ENCODE data around the gene TMED6. TPM values are rescaled to one million over a fixed set of nuclear protein-coding genes. Genes with fewer than 3 reads are reported as not detected.

TMED6 gene
- total RNA-seq, 2 donors from 2014 or later: 0.53 to 0.66 TPM

DNA sequence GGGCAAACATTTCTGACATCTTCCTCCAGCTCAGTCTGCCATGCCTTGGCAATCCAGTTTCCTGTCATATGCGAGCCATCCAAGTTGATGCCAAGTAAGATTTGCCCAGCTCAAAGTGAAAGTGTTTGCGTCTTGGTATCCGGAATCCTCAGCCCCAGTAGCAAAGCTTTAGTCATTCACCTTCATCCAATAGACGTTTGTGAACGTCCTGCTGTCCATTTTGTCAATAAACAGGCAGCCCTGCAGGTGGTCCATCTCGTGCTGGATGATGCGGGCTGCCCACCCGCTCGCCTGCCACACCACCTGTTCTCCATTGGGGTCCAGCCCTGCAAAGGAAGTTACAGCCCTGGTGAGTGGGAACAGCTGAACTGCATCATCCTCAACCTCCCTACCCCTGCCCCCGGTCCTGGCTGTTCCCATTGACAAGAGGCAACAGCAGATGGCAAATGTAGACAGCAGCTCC lies 22.7 kb downstream of the TMED6 start:
- Histone ChIP-seq H3K4me3 (ENCODE audit: low read length) (peak overlapping the region; percentile 88), H3K36me3 (ENCODE audit: control insufficient read depth, insufficient read depth, low read length) (peaks cover 73% of the 10 kb centered on the region)
- WGBS, 2 experiments (ENCODE audit: insufficient coverage in 1 of 2, insufficient read length in 1 of 2): 83% methylated on average over 9 to 10 of the region's 10 CpGs

DNA sequence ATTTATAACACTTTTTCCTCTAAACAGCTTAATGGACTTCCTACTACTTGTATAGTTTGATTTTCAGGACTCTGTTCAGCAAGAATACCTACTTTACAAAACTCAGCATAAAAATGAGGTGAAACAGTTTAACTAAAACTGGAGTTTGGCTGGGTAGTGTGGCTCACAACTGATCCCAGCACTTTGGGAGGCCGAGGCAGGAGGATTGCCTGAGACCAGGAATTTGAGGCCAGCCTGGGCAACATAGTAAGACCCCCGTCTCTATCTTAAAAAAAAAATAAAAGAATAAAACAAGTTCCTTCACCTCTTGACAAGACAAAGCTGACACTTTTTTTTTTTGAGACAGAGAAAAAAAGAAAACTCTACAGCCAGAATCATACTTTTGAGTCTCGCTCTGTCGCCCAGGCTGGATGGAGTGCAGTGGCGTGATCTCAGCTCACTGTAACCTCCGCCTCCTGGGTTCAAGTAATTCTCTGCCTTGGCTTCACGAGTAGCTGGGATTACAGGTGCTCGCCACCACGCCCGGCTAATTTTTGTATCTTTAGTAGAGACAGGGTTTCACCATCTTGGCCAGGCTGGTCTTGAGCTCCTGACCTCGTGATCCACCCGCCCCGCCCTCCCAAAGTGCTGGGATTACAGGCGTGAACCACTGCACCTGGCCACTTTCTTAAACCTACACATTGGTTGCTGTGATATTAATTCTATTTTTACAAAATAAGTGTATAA lies 23.8 kb downstream of the TMED6 start:
- TF ChIP-seq, protein P1, sequence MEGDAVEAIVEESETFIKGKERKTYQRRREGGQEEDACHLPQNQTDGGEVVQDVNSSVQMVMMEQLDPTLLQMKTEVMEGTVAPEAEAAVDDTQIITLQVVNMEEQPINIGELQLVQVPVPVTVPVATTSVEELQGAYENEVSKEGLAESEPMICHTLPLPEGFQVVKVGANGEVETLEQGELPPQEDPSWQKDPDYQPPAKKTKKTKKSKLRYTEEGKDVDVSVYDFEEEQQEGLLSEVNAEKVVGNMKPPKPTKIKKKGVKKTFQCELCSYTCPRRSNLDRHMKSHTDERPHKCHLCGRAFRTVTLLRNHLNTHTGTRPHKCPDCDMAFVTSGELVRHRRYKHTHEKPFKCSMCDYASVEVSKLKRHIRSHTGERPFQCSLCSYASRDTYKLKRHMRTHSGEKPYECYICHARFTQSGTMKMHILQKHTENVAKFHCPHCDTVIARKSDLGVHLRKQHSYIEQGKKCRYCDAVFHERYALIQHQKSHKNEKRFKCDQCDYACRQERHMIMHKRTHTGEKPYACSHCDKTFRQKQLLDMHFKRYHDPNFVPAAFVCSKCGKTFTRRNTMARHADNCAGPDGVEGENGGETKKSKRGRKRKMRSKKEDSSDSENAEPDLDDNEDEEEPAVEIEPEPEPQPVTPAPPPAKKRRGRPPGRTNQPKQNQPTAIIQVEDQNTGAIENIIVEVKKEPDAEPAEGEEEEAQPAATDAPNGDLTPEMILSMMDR (conservative IDR thresholded peaks at IDR 0.05): no peak
- Mint-ChIP-seq H3K27me3 (ENCODE audit: insufficient read depth) (no peaks in the 10 kb centered on the region), H3K27ac (no peak overlapping the region), H3K9me3 (no peaks in the 10 kb centered on the region), H3K4me3 (peak overlapping the region; percentile 70), H3K4me1 (peaks cover 21% of the 10 kb centered on the region), H3K36me3 (ENCODE audit: low read depth) (peaks cover 68% of the 10 kb centered on the region)
- H3K36me3 ChIP-seq (ENCODE audit: control insufficient read depth, insufficient read depth, low read length): peaks cover 70% of the 10 kb centered on the region
- H3K4me1 ChIP-seq (ENCODE audit: control insufficient read depth, insufficient read depth, low read length): no peaks in the 10 kb centered on the region
- DNase-seq: peak; percentile 21
- H3K9me3 ChIP-seq (ENCODE audit: control insufficient read depth, low read length): no peaks in the 10 kb centered on the region
- H3K4me3 ChIP-seq (ENCODE audit: low read length): no peak overlapping the region
- no peak overlapping the region for H3K27ac ChIP-seq (ENCODE audit: low read depth, low read length)
- H3K9ac ChIP-seq (ENCODE audit: extremely low read depth, low read length, poor library complexity, severe bottlenecking): no peak overlapping the region
- 95 to 97% methylated on average over 5 to 14 of the region's 14 CpGs for WGBS, 2 experiments (ENCODE audit: insufficient coverage in 1 of 2, insufficient read length in 1 of 2)
- H3K27me3 ChIP-seq (ENCODE audit: control insufficient read depth, insufficient read depth, low read length, poor library complexity, severe bottlenecking): no peaks in the 10 kb centered on the region

More for the DNA sequence above, 22.7 kb downstream of the TMED6 start:
- H3K27ac Mint-ChIP-seq: no peak overlapping the region
- no peaks in the 10 kb centered on the region for H3K9me3 Mint-ChIP-seq
- H3K36me3 Mint-ChIP-seq (ENCODE audit: low read depth): peaks cover 67% of the 10 kb centered on the region
- Histone ChIP-seq H3K4me1 (ENCODE audit: control insufficient read depth, insufficient read depth, low read length) (no peaks in the 10 kb centered on the region), H3K27me3 (ENCODE audit: control insufficient read depth, insufficient read depth, low read length, poor library complexity, severe bottlenecking) (no peaks in the 10 kb centered on the region), H3K27ac (ENCODE audit: low read depth, low read length) (no peak overlapping the region), H3K9me3 (ENCODE audit: control insufficient read depth, low read length) (no peaks in the 10 kb centered on the region), H3K9ac (ENCODE audit: extremely low read depth, low read length, poor library complexity, severe bottlenecking) (peak overlapping the region; percentile 44)
- peak overlapping the region; percentile 70 for H3K4me3 Mint-ChIP-seq
- no peak for DNase-seq
- H3K4me1 Mint-ChIP-seq: peaks cover 21% of the 10 kb centered on the region
- no peaks in the 10 kb centered on the region for H3K27me3 Mint-ChIP-seq (ENCODE audit: insufficient read depth)
- TF ChIP-seq, protein P1 (conservative IDR thresholded peaks at IDR 0.05): no peak

DNA sequence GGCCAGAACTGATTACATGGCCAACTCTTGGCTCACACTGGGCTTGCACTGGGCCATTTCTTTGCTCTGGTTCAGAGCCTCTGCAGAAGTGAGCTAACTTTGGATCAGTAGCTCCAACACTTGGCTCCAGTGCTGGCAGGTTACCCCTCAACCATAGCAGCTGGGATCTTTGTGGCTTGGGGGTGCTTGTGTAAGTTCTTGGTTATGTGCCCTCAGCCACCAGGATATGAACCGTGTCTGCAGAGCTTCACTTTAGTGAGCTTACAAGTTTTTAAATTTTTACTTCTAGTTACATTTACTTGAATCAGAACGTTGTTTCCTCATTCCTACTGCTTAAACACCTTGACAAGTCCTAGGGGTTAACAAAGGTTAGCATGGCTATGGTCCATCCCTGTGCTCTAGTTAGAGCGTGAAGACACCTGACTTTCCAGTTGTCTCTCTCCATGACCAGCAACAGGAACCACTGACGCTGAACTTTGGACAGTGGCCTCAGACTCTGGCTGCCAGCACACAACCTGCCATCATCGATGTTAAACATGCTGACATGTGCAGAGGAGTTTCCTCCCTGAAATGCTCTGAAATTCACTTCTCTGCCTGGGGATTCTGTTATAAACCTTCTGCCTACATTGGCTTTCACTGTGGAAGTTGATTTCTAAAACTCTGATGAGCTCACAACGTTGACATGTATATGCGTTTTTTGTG lies 25.3 kb downstream of the TMED6 start:
- TF ChIP-seq, protein P1 (conservative IDR thresholded peaks at IDR 0.05): no peak
- Histone ChIP-seq H3K36me3 (ENCODE audit: control insufficient read depth, insufficient read depth, low read length) (peaks cover 68% of the 10 kb centered on the region), H3K9ac (ENCODE audit: extremely low read depth, low read length, poor library complexity, severe bottlenecking) (no peak overlapping the region), H3K27ac (ENCODE audit: low read depth, low read length) (no peak overlapping the region), H3K4me1 (ENCODE audit: control insufficient read depth, insufficient read depth, low read length) (no peaks in the 10 kb centered on the region), H3K27me3 (ENCODE audit: control insufficient read depth, insufficient read depth, low read length, poor library complexity, severe bottlenecking) (no peaks in the 10 kb centered on the region), H3K4me3 (ENCODE audit: low read length) (peak overlapping the region; percentile 44), H3K9me3 (ENCODE audit: control insufficient read depth, low read length) (no peaks in the 10 kb centered on the region)
- H3K4me3 Mint-ChIP-seq: no peak overlapping the region
- H3K4me1 Mint-ChIP-seq: peaks cover 21% of the 10 kb centered on the region
- H3K36me3 Mint-ChIP-seq (ENCODE audit: low read depth): peaks cover 71% of the 10 kb centered on the region
- WGBS, 2 experiments (ENCODE audit: insufficient coverage in 1 of 2, insufficient read length in 1 of 2): 92 to 96% methylated on average over 5 to 7 of the region's 7 CpGs
- H3K27me3 Mint-ChIP-seq (ENCODE audit: insufficient read depth): no peaks in the 10 kb centered on the region
- no peak overlapping the region for H3K27ac Mint-ChIP-seq
- no peak for DNase-seq
- no peaks in the 10 kb centered on the region for H3K9me3 Mint-ChIP-seq

All from endodermal cell (in vitro differentiated cells).